GM12864 (cell line): ENCODE data around the gene FMN1.

ENCODE experiments used
- DNase-seq: peaks from one replicate; pipeline ENCODE4 v3.0.0-alpha.2; 2011; ENCODE audit warnings: low read depth
- H3K4me3 ChIP-seq: 2 replicates; pipeline ENCODE4 v1.5.1; 2011; ENCODE audit warnings: mild to moderate bottlenecking, low read depth, low read length, control low read depth
- TF ChIP-seq, protein P1 (sequence below): IDR thresholded peaks from 2 replicates; pipeline ENCODE4 v1.5.1; 2011; ENCODE audit warnings: low read depth, mild to moderate bottlenecking, moderate library complexity, low read length, control low read depth, inconsistent platforms; ENCODE audit errors: missing control alignments

The FMN1 gene

DNA sequence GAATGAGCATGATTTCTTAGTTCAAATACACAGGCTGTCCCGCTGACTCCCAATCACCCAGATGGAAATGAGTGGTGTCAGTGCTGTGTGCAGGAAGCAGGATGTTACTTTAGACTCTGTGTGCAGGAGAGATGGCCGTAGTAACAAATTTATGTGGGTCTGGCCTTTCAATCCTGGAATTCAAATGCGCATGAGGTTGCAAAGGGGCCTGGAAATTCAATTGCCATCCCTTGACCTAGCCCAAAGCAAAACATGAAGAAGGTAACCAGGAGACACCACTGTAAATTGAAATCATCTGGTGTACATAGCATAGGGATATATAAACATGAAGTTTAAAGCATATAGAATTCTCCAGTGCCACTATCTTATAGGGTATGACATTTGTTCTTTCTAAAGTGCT is 443.5 kb downstream of the FMN1 start:
- no peak overlapping the region for H3K4me3 ChIP-seq
- TF ChIP-seq, protein P1, sequence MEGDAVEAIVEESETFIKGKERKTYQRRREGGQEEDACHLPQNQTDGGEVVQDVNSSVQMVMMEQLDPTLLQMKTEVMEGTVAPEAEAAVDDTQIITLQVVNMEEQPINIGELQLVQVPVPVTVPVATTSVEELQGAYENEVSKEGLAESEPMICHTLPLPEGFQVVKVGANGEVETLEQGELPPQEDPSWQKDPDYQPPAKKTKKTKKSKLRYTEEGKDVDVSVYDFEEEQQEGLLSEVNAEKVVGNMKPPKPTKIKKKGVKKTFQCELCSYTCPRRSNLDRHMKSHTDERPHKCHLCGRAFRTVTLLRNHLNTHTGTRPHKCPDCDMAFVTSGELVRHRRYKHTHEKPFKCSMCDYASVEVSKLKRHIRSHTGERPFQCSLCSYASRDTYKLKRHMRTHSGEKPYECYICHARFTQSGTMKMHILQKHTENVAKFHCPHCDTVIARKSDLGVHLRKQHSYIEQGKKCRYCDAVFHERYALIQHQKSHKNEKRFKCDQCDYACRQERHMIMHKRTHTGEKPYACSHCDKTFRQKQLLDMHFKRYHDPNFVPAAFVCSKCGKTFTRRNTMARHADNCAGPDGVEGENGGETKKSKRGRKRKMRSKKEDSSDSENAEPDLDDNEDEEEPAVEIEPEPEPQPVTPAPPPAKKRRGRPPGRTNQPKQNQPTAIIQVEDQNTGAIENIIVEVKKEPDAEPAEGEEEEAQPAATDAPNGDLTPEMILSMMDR: no peak

DNA sequence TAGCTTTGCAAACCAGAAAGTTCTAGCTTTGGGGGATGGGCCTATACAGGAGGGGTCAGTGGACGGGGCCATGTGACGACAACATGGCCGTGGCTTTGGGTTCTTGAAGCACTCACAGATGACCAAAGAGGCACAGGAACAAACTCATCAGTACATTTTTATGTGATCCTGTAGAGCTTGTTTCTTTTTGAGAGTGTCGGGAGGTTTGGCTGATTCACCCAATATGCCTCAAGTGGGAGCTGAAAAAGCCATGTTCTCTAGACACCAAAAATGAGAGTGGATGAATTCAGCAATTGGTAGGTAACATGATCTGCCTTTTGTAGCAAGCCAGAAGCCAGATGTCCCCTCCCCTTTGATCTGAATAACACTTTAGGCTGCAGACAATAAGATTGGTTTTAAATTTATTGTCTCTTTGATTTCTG is 446.6 kb downstream of the FMN1 start:
- DNase-seq: no peak
- TF ChIP-seq, protein P1: no peak
- no peak overlapping the region for H3K4me3 ChIP-seq

More for the DNA sequence above, 443.5 kb downstream of the FMN1 start:
- DNase-seq: no peak

DNA sequence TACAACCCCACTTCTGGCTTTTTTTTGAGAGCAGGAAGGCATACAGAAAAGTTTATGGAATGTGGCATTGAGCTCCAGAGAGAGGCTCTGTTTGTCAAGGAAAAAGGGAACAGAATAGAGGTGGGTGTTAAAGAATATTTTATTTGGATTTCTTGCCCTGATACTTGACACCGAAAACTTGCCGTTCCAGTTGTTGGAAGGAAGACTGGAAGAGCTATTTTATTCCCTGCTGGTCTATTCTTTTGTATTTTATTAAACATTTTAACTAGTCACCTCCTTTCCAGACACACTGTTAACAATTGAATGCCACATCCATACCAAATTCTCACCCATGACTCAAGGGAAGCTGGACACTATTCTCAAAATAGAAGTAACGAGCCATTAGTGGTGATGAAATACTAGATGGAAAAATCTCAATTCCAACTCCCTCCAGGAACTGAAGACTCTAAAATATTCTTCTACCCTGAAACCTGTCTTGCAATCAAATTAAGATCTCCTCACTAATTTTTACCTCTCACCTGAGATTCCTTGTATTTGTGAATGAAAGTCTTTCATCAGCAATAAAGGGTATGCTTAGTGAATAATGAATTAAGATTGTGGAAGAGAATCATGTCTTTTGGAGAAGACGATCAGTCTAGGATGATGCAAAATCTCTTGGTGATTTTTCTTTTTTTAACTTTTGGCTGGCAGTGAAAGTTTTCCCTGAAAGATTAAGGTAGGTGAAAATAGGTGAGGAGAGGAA is 448.2 kb downstream of the FMN1 start:
- DNase-seq: no peak
- no peak overlapping the region for H3K4me3 ChIP-seq
- TF ChIP-seq, protein P1: no peak

DNA sequence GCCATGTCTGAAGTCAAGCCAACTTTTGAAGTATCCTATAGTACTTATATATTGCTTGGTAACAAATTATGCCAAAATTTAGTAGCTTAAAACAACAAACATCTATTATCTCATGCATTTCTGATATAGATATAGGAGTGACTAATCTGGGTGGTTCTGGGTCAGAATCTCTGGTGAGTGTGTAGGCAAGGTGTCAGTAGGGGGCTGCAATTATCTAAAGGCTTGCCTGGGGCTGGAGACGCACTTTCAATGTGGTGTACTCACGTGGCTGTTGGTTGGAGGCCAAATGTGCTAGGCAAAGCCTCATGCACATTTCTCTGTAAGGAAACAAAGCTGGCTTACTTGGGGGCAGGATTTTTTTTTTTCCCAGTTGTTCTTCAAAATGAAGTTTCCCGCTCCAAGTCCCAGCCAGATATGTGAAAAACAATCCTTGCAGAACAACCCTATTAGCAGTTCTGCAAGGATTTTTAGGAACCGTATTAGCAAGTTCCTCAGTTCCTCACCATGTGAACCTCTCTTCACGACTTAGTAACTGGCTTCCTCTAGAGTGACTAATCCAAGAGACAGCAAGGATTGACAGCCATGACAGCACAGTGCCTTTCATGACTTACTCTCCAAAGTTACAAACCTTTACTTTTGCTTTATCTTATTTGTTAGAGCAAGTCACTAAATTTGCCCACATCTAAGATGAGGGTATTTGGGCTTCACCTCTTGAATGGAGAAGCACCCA is 450.9 kb downstream of the FMN1 start:
- TF ChIP-seq, protein P1: no peak
- no peak for DNase-seq
- no peak overlapping the region for H3K4me3 ChIP-seq

DNA sequence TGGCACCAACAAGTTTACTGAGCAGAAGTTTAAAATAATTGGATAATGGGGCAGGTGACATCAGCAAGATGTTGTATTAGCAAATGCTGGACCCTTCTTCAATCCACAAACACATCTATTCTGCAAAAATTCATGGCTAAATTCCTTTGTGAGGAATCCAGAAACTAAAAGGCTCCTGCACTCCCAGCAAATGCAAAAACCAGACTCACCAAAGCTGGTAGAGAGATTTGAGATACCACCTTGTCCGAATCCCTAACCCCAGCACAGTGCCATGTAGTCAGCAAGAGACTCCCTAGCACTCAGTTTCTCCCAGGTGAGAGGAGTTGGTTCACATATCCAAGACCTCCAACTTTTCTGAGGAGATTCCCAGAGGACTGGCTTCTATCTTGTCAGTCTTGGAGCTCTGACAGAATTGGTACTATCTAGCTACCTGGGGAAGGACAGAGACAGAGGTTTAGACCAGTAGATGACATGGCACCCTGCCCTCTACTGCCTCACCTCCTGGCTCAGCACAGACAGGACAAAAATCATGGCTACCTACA is 454.9 kb downstream of the FMN1 start:
- TF ChIP-seq, protein P1: no peak
- DNase-seq: no peak
- H3K4me3 ChIP-seq: no peak overlapping the region

DNA sequence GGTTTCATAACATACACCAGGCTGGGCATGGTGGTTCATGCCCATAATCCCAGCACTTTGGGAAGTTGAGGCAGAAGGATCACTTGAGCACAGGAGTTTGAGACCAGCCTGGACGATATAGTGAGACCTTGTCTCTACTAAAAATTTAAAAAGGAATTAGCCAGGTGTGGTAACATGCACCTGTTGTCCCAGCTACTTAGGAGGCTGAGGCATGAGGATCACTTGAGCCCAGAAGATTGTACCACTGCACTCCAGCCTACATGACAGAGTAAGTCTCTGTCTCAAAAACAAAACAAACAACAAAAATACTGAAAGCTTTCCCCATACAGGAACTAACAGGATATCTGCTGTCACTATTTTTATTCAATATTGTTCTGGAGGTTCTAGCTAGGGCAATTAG is 455.8 kb downstream of the FMN1 start:
- no peak overlapping the region for H3K4me3 ChIP-seq
- TF ChIP-seq, protein P1: no peak

More for the DNA sequence above, 455.8 kb downstream of the FMN1 start:
- no peak for DNase-seq
